HG03571 (cell line): Measurements from ENCODE around the gene DDAH1.

Source experiments
- ATAC-seq: cut with Tn5 transposase; IDR thresholded peaks from one replicate; pipeline ENCODE4 v1.9.1; 2021; ENCODE audit not compliant: unreplicated experiment

Gene DDAH1

GRCh38 chr1:85445906-85446305 is 19.1 kb downstream of the DDAH1 start:
- no peak for ATAC-seq

DNA sequence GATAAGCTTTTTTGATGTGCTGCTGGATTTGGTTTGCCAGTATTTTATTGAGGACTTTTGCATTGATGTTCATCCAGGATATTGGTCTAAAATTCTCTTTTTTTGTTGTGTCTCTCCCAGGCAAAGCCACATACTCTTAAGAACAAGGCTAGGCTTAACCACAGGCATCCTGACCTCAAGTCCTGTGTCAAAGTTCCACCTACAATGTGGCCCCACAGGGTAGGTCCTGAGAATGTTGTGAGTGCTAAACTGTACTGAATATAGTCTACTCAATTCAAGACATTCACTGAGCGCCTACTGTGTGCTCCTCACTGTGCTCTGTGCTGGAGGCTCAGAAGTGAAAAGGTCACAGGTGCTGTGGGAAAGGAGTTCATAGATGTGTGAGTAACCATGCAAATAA is 20.6 kb downstream of the DDAH1 start:
- ATAC-seq: no peak

- ATAC-seq: no peak
Measured at GRCh38 chr1:85440612-85441011, 24.3 kb downstream of the DDAH1 start.

DNA sequence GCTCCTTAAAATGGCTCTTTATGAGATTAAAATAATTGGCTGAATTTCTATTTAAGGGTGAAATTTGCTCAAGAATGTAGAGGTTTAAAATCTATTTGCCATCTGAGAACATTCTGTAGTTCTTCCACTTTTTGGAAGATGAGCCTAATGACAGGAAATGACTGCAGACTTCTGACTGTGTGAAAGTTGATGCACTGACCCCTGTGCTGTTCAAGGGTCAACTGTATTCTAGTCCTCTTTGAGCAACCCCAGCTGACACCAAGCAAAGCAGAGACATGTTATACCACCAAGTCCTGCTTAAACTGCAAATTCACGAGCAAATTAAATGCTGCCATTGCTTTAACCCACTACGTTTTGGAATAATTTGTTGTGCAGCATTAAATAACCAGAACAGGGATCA is 26.6 kb downstream of the DDAH1 start:
- ATAC-seq: no peak

GRCh38 chr1:85437139-85437538 is 27.8 kb downstream of the DDAH1 start:
- ATAC-seq: no peak

DNA sequence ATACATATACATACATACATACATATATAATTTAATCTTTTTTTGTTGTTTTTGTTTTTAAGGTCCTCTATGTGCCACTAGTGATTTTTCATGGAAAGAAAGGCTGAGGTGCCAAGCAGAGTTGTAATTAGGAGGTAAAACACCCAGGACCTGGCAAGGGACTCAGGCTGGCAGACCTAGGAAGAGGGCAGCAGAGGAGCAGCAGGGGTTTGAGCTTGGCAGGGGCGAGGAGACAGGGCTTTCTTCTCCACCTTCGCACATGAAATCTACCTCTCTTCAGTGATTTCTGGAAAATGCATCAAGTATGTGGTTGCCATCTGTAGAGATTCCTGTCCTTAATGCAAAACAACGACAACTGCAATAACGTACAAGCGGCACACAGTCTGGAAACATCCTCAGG is 31.9 kb downstream of the DDAH1 start:
- no peak for ATAC-seq

DNA sequence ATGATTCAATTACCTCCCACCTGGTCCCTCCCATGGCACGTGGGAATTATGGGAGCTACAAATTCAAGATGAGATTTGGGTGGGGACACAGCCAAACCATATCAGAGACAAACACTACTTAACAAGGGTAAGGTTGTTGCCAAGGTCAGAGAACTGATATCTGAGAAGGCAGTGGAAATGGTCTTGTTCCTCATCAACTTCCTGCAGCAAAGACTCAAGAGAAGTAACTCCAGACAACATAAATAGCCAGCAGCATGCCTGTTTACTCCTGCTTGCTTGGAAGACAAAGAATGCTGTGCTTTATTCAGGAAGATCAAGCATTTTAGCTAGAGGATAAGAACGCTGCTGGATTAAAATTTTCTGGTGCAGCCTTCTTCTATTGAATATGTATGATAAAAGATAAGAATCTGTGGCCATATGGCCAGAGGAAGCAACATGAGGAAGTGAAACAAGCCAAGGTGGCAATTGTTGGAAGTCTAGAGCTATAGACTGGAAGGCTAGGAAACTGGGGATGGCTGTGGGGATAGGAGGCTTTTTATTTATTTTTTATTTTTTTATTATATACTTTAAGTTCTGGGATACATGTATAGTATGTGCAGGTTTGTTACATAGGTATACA is 36.4 kb downstream of the DDAH1 start:
- ATAC-seq: no peak

- ATAC-seq: no peak
Measured at GRCh38 chr1:85427849-85428248, 37.1 kb downstream of the DDAH1 start.

DNA sequence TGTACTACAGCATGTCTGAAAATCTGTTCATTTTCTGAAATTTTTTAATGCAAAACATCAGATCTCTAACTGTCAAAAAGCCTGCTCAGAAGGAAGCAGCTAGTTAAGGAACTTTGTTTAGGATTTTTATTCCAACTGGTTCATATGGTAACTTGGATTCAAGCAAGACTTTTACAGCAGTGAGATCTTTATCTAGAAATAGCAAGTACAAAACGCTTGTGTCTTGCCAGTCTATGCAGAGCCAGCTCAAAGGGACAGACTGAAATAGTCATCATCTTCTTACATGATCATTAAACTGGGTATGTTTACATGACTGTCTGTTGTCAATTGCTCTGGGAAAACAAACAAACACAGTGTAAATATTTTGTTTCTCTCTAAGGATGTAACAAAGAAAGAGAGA is 37.6 kb downstream of the DDAH1 start:
- ATAC-seq: no peak

- no peak for ATAC-seq
Measured at GRCh38 chr1:85421179-85421578, 43.8 kb downstream of the DDAH1 start.

DNA sequence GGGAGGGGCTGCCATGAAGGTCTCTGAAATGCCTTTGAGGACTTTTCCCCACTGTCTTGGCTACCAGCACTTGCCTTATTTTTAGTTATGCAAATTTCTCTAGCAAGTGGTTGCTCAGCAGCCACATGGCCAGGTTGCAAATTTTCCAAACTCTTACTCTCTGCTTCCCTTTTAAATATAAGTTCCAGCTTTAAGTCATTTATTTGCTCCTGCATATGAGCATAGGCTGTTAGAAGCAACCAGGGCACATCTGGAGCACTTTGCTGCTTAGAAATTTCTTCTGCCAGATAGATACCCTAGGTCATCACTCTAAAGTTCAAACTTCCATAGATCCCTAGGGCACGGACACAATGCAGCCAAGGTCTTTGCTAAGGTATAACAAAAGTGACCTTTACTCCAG is 44.8 kb downstream of the DDAH1 start:
- no peak for ATAC-seq

- ATAC-seq: no peak
Measured at GRCh38 chr1:85417876-85418275, 47.1 kb downstream of the DDAH1 start.

DNA sequence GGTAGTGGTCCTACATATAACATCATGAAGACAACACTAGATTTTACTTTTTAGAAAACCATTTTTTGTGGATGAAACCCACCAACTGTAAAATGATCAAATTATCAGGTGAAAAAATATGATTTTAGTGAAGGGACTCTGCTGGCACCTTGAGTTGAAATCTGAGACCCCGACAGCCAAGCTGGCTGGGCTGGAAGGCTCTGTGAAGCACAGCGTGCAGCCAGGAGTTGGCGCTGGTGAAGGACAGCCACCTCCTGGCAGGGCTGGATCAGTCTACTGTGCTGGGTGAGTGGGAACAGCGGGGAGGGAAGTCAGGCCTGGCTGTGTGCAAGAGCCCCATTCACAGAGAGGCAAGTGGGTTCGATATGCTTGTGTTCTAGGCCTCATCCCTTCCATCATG is 47.9 kb downstream of the DDAH1 start:
- ATAC-seq: no peak

GRCh38 chr1:85413169-85413568 is 51.8 kb downstream of the DDAH1 start:
- no peak for ATAC-seq

- no peak for ATAC-seq
Measured at GRCh38 chr1:85411567-85412305, 53.2 kb downstream of the DDAH1 start.

DNA sequence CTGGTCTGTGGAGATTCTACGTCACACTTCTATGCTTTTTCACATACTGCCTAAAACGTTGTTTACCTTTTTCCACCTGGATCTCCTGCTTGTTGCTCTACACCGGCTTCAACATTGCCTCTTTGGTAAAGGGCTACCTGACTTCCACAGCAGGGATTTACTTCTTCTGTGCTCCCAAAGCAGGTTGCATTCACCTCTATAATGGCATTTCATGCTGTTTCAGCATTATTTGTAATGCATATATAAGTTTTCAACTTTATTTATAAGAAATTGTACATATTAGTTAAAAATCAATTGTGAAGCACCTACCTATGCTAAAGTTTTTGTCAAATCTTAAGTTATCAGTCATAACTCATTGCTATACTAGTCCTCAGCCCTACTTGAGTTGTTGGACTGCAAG is 55.4 kb downstream of the DDAH1 start:
- no peak for ATAC-seq

- no peak for ATAC-seq
Measured at GRCh38 chr1:85407746-85408377, 57.1 kb downstream of the DDAH1 start.

- no peak for ATAC-seq
Measured at GRCh38 chr1:85406887-85407533, 57.9 kb downstream of the DDAH1 start.

GRCh38 chr1:85406081-85406480 is 58.9 kb downstream of the DDAH1 start:
- no peak for ATAC-seq

DNA sequence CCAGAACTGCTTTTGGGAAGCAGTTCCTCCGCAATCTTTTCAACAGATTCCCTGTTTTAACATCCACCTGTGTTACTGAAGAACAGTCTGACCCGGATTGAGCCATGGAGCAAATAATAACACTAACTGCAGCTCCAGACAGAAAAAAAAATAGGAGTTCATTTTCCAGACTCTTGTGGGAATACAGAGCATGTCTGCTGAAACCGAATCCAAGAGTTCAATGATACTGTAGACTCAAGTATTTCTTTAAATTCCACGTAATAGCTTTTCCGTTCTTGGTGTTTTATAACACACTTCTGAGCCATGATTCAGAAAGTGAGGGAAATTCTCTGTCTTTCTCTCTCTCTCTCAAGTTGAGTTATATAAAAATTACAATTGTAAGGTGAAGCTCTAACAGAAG is 60.6 kb downstream of the DDAH1 start:
- no peak for ATAC-seq

DNA sequence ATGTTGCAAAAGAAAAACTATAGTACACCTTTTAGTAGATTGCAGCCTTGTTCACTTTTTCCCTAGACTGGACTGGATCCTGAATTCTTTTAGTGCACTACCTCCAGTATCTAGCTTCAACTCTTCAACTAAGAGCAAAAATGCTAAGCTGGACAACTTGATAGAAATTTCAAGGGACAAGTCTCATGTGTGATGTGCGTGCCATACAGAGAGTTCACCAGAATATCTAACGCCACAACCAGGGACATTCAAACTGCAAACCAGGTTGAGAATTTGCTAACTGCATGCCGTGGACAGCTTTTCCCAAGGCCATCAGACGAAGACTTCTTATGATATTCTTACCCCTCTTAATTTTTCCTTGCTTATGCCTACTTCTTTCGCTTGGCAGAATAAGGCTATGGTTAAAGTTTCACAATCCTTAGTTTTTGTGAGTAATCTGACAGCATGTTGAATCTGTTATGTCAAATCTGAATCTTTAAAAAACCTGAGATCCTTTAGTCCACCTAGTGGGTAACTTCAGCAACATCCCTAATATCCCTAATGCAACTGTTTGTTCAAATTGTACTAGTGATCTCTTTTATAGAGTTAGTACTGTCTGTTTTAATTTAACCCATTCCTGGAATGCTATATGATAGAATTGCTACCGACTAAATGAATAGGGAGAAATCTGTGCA is 66.4 kb downstream of the DDAH1 start:
- no peak for ATAC-seq
